ENCODE data around the gene PTCH1.

GRCh38 chr9:95561913-95562312 lies 45.1 kb upstream of the PTCH1 start:
- TF ChIP-seq, protein P1, sequence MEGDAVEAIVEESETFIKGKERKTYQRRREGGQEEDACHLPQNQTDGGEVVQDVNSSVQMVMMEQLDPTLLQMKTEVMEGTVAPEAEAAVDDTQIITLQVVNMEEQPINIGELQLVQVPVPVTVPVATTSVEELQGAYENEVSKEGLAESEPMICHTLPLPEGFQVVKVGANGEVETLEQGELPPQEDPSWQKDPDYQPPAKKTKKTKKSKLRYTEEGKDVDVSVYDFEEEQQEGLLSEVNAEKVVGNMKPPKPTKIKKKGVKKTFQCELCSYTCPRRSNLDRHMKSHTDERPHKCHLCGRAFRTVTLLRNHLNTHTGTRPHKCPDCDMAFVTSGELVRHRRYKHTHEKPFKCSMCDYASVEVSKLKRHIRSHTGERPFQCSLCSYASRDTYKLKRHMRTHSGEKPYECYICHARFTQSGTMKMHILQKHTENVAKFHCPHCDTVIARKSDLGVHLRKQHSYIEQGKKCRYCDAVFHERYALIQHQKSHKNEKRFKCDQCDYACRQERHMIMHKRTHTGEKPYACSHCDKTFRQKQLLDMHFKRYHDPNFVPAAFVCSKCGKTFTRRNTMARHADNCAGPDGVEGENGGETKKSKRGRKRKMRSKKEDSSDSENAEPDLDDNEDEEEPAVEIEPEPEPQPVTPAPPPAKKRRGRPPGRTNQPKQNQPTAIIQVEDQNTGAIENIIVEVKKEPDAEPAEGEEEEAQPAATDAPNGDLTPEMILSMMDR (IDR thresholded peaks at IDR 0.05; ENCODE audit: insufficient read depth, low read length) = no peak
- TF ChIP-seq POLR2AphosphoS5 (IDR thresholded peaks at IDR 0.05; ENCODE audit: low read depth) (no peak), GABPA (IDR thresholded peaks at IDR 0.05; ENCODE audit: low read depth) (no peak), SPI1 (IDR thresholded peaks at IDR 0.05; ENCODE audit: borderline replicate concordance, low read depth) (peak; percentile 72)
- TF ChIP-seq, protein P2, sequence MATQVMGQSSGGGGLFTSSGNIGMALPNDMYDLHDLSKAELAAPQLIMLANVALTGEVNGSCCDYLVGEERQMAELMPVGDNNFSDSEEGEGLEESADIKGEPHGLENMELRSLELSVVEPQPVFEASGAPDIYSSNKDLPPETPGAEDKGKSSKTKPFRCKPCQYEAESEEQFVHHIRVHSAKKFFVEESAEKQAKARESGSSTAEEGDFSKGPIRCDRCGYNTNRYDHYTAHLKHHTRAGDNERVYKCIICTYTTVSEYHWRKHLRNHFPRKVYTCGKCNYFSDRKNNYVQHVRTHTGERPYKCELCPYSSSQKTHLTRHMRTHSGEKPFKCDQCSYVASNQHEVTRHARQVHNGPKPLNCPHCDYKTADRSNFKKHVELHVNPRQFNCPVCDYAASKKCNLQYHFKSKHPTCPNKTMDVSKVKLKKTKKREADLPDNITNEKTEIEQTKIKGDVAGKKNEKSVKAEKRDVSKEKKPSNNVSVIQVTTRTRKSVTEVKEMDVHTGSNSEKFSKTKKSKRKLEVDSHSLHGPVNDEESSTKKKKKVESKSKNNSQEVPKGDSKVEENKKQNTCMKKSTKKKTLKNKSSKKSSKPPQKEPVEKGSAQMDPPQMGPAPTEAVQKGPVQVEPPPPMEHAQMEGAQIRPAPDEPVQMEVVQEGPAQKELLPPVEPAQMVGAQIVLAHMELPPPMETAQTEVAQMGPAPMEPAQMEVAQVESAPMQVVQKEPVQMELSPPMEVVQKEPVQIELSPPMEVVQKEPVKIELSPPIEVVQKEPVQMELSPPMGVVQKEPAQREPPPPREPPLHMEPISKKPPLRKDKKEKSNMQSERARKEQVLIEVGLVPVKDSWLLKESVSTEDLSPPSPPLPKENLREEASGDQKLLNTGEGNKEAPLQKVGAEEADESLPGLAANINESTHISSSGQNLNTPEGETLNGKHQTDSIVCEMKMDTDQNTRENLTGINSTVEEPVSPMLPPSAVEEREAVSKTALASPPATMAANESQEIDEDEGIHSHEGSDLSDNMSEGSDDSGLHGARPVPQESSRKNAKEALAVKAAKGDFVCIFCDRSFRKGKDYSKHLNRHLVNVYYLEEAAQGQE (IDR thresholded peaks at IDR 0.05; ENCODE audit: insufficient replicate concordance, low read depth) = no peak
